Karpas-422 (cell line): ENCODE results near the gene CDK17. TPM values are rescaled to one million over a fixed set of nuclear protein-coding genes. Genes with fewer than 3 reads are reported as not detected.
"Not testable (repeated sequence)": the region's sequence is repeated elsewhere in the genome, so short reads cannot be mapped to it uniquely, and the experiment has no call there.

Experiments used
- DNase-seq: peaks from one replicate; pipeline ENCODE4 v3.0.0-alpha.2; 2015
- H2AFZ ChIP-seq: fragments of 200-600 bp; sonication (generic); 2 replicates; pipeline ENCODE4 v1.6.1; 2014; ENCODE audit warnings: antibody characterized with exemption, low read length, mixed read lengths
- H3K27ac ChIP-seq: fragments of 200-600 bp; sonication (generic); 2 replicates; pipeline ENCODE4 v1.5.1; 2014; ENCODE audit warnings: mild to moderate bottlenecking, low read length, moderate library complexity
- H3K27me3 ChIP-seq: fragments of 200-600 bp; sonication (generic); 2 replicates; pipeline ENCODE4 v1.6.1; 2014; ENCODE audit warnings: low read length, mixed read lengths
- H3K36me3 ChIP-seq: fragments of 200-600 bp; sonication (generic); 2 replicates; pipeline ENCODE4 v1.6.1; 2014; ENCODE audit warnings: low read length, mixed read lengths; ENCODE audit not compliant: insufficient read depth
- H3K4me1 ChIP-seq: fragments of 200-600 bp; sonication (generic); 2 replicates; pipeline ENCODE4 v1.6.1; 2014; ENCODE audit warnings: mild to moderate bottlenecking, low read length, mixed read lengths
- H3K4me2 ChIP-seq: fragments of 200-600 bp; sonication (generic); 2 replicates; pipeline ENCODE4 v1.6.1; 2014; ENCODE audit warnings: low read length, low read depth, mild to moderate bottlenecking; ENCODE audit not compliant: poor library complexity, severe bottlenecking
- H3K4me3 ChIP-seq: fragments of 200-600 bp; sonication (generic); 2 replicates; pipeline ENCODE4 v1.5.1; 2014; ENCODE audit warnings: mild to moderate bottlenecking, antibody characterized with exemption, low read length, mixed read lengths
- H3K79me2 ChIP-seq: fragments of 200-600 bp; sonication (generic); 2 replicates; pipeline ENCODE4 v1.6.1; 2014; ENCODE audit warnings: mild to moderate bottlenecking, low read length, mixed read lengths
- H3K9ac ChIP-seq: fragments of 200-600 bp; sonication (generic); 2 replicates; pipeline ENCODE4 v1.6.0; 2014; ENCODE audit warnings: low read length
- H3K9me2 ChIP-seq: fragments of 200-600 bp; sonication (generic), shearing (Covaris generic); replicated peaks from 2 replicates; pipeline ENCODE4 v1.6.0; 2014; ENCODE audit warnings: mild to moderate bottlenecking, low read length, moderate library complexity; ENCODE audit not compliant: insufficient read depth
- H3K9me3 ChIP-seq: fragments of 300-700, 200-600 bp; sonication (generic); 2 replicates; pipeline ENCODE4 v1.6.1; 2014; ENCODE audit warnings: low read length, mixed read lengths
- H4K20me1 ChIP-seq: fragments of 200-600 bp; sonication (generic); 2 replicates; pipeline ENCODE4 v1.6.1; 2014; ENCODE audit warnings: mild to moderate bottlenecking, antibody characterized with exemption, low read length, low read depth; ENCODE audit not compliant: insufficient read depth
- total RNA-seq: library from RNA; depleted of rRNA; stranded (reverse); fragments of >200 nt; shearing (Covaris generic); gene quantifications from 2 replicates; pipeline ENCODE4 v1.2.3, GENCODE V29; 2014; ENCODE audit warnings: low replicate concordance

Gene CDK17
- total RNA-seq, 1 experiment from 2014 or later = 71.2 TPM

GRCh38 chr12:96424601-96425000, 24.4 kb upstream of the CDK17 start:
- no peak overlapping the region for H3K9ac ChIP-seq
- no peaks in the 10 kb centered on the region for H3K79me2 ChIP-seq
- H3K27me3 ChIP-seq = no peaks in the 10 kb centered on the region
- H2AFZ ChIP-seq = no peak overlapping the region
- no peaks in the 10 kb centered on the region for H3K9me2 ChIP-seq
- DNase-seq = no peak
- no peaks in the 10 kb centered on the region for H3K9me3 ChIP-seq
- no peak overlapping the region for H3K4me3 ChIP-seq
- no peak overlapping the region for H3K27ac ChIP-seq
- H3K4me1 ChIP-seq = peaks cover 6% of the 10 kb centered on the region; the same call in 1 of the 2 replicates
- no peak overlapping the region for H3K4me2 ChIP-seq
- H4K20me1 ChIP-seq = no peaks in the 10 kb centered on the region
- no peaks in the 10 kb centered on the region for H3K36me3 ChIP-seq

- Histone ChIP-seq H3K9ac (no peak overlapping the region), H3K9me2 (no peaks in the 10 kb centered on the region), H3K4me2 (no peak overlapping the region), H3K9me3 (no peaks in the 10 kb centered on the region), H3K4me1 (peaks cover 6% of the 10 kb centered on the region; the same call in 1 of the 2 replicates), H3K79me2 (no peaks in the 10 kb centered on the region), H4K20me1 (no peaks in the 10 kb centered on the region), H3K27ac (no peak overlapping the region), H3K4me3 (no peak overlapping the region), H3K27me3 (no peaks in the 10 kb centered on the region), H2AFZ (no peak overlapping the region), H3K36me3 (no peaks in the 10 kb centered on the region)
- DNase-seq = no peak
Measured at GRCh38 chr12:96422192-96422591, 22.0 kb upstream of the CDK17 start.

- Histone ChIP-seq H3K4me1 (peaks cover 6% of the 10 kb centered on the region; the same call in 1 of the 2 replicates), H3K4me3 (no peak overlapping the region), H3K27me3 (no peaks in the 10 kb centered on the region), H3K36me3 (no peaks in the 10 kb centered on the region), H3K4me2 (no peak overlapping the region), H3K9me3 (no peaks in the 10 kb centered on the region), H3K9ac (no peak overlapping the region), H4K20me1 (no peaks in the 10 kb centered on the region), H3K79me2 (no peaks in the 10 kb centered on the region), H3K27ac (no peak overlapping the region), H3K9me2 (no peaks in the 10 kb centered on the region), H2AFZ (no peak overlapping the region; the same call in 1 of the 2 replicates)
- no peak for DNase-seq
Measured at GRCh38 chr12:96421014-96421413, 20.8 kb upstream of the CDK17 start.

- Histone ChIP-seq H3K4me2 (no peak overlapping the region), H3K36me3 (no peaks in the 10 kb centered on the region), H3K9me3 (no peaks in the 10 kb centered on the region), H2AFZ (no peak overlapping the region), H3K9ac (no peak overlapping the region), H3K9me2 (no peaks in the 10 kb centered on the region), H3K4me3 (no peak overlapping the region), H3K27ac (no peak overlapping the region), H4K20me1 (no peaks in the 10 kb centered on the region), H3K27me3 (no peaks in the 10 kb centered on the region), H3K4me1 (peaks cover 5% of the 10 kb centered on the region; the same call in 1 of the 2 replicates), H3K79me2 (no peaks in the 10 kb centered on the region)
- no peak for DNase-seq
Measured at GRCh38 chr12:96420277-96420835, 20.1 kb upstream of the CDK17 start.

GRCh38 chr12:96419576-96420276, 19.5 kb upstream of the CDK17 start:
- H3K9me3 ChIP-seq = no peaks in the 10 kb centered on the region
- no peak overlapping the region for H3K4me2 ChIP-seq
- no peaks in the 10 kb centered on the region for H4K20me1 ChIP-seq
- DNase-seq = no peak
- peaks cover 3% of the 10 kb centered on the region; the same call in 1 of the 2 replicates for H3K4me1 ChIP-seq
- no peak overlapping the region for H3K4me3 ChIP-seq
- H3K9me2 ChIP-seq = no peaks in the 10 kb centered on the region
- no peaks in the 10 kb centered on the region for H3K36me3 ChIP-seq
- H3K9ac ChIP-seq = no peak overlapping the region
- H3K79me2 ChIP-seq = no peaks in the 10 kb centered on the region
- no peak overlapping the region for H2AFZ ChIP-seq
- no peak overlapping the region for H3K27ac ChIP-seq
- no peaks in the 10 kb centered on the region for H3K27me3 ChIP-seq

- not testable (repeated sequence) for H3K4me3 ChIP-seq, H3K27me3 ChIP-seq
Measured at GRCh38 chr12:96417688-96418087, 17.4 kb upstream of the CDK17 start.

GRCh38 chr12:96416033-96416799, 16.0 kb upstream of the CDK17 start:
- no peaks in the 10 kb centered on the region for H3K36me3 ChIP-seq
- no peaks in the 10 kb centered on the region for H3K9me2 ChIP-seq
- no peaks in the 10 kb centered on the region for H4K20me1 ChIP-seq
- H3K27me3 ChIP-seq = no peaks in the 10 kb centered on the region
- no peak overlapping the region for H3K27ac ChIP-seq
- no peaks in the 10 kb centered on the region for H3K9me3 ChIP-seq
- no peak overlapping the region for H3K9ac ChIP-seq
- H3K4me2 ChIP-seq = no peak overlapping the region
- DNase-seq = no peak
- peaks cover 2% of the 10 kb centered on the region; the same call in 1 of the 2 replicates for H3K4me1 ChIP-seq
- H2AFZ ChIP-seq = no peak overlapping the region
- H3K4me3 ChIP-seq = no peak overlapping the region
- no peaks in the 10 kb centered on the region for H3K79me2 ChIP-seq

More at GRCh38 chr12:96417688-96418087, 17.4 kb upstream of the CDK17 start:
- H3K4me1 ChIP-seq, H4K20me1 ChIP-seq, H3K9me2 ChIP-seq, DNase-seq, H3K36me3 ChIP-seq, H3K9me3 ChIP-seq, H3K79me2 ChIP-seq, H3K9ac ChIP-seq, H3K4me2 ChIP-seq, H3K27ac ChIP-seq, H2AFZ ChIP-seq: not testable (repeated sequence)

- Histone ChIP-seq H3K9ac (no peak overlapping the region), H4K20me1 (no peaks in the 10 kb centered on the region), H3K36me3 (no peaks in the 10 kb centered on the region), H3K9me3 (no peaks in the 10 kb centered on the region), H3K9me2 (no peaks in the 10 kb centered on the region), H3K4me1 (no peaks in the 10 kb centered on the region), H2AFZ (no peak overlapping the region), H3K27ac (no peak overlapping the region), H3K4me2 (no peak overlapping the region), H3K79me2 (no peaks in the 10 kb centered on the region), H3K4me3 (no peak overlapping the region), H3K27me3 (no peaks in the 10 kb centered on the region)
- DNase-seq = no peak
Measured at GRCh38 chr12:96414637-96415036, 14.4 kb upstream of the CDK17 start.
